UCSD-AML1 (cell line): ENCODE measurements around the gene RAB11FIP2.
A peak's percentile ranks its signal among the peaks of the same experiment; 100 is the strongest.

ENCODE experiments used
- DNase-seq: peaks from one replicate; lab custom pipeline; 2025; ENCODE audit not compliant: unreplicated experiment; lab: John Stamatoyannopoulos, UW

The RAB11FIP2 gene

DNA sequence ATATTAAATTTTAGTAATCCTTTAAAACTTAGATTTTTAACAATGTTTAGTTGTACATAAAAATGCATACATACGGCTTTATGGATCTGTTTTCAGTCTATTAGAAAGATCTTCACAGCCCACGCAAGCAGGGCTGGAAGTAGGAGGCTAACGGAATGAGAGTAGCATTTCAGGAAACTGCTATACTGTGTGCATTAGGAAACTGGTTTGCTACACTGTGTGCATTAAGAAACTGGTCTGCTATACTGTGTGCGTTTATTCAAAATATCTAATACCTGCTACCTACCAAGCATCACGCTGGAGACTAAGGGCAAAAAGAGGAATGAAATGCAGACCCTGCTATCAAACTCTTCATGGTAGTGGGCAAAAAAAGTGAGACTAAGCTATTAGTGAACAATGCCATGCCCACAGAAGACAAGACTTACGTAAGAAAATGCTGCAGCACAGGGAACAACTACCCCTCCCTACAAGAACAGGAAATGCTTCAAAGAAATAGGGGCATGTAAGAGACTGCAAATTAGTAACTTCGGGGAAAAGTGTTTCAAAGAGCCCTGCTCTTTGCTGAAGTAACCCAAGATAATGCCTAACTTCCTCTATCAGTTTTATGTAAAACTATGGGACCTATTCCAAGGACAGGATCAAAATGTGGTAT, 11.3 kb downstream of the RAB11FIP2 start:
- DNase-seq: no peak

DNA sequence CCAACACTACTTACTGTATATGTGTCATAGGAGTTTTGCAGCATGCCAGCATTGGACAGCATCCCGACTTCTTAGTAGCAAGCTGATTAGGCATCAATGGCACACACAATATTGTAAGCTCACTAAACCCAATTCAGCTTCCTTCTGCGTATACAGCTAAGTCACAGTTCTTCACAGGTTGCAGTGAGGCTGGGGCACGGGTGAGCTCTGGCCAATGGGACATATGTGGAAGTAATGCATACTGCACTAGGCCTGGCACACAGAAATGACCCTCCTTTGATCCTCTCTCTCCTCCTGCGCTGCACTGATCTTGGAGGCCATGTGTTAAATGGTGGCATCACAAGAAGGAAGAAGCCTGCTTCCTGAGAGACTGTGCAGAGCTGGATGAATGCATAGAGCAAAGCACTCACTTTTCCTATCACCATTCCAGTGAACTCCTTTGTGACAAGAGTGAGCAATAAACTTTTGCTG, 11.9 kb downstream of the RAB11FIP2 start:
- DNase-seq: peak; percentile 27

DNA sequence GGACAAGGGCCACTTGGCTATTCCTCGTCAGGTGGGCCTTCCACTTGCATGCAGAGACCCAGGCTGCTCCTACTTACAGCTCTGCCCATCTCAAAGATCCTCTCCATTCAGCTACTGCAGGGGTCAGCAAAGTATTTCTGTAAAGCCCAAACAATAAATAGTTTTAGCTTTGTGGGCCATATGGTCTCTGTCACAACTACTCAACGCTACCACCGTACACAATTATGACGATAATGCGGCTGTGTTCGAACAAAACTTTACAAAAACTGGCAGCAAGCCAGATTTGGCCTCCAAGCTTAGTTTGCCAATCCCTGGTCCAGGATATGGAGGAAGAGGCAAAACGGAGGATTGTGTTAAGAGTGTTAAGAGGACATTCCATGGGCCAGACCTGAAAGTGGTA, 12.8 kb downstream of the RAB11FIP2 start:
- no peak for DNase-seq

DNA sequence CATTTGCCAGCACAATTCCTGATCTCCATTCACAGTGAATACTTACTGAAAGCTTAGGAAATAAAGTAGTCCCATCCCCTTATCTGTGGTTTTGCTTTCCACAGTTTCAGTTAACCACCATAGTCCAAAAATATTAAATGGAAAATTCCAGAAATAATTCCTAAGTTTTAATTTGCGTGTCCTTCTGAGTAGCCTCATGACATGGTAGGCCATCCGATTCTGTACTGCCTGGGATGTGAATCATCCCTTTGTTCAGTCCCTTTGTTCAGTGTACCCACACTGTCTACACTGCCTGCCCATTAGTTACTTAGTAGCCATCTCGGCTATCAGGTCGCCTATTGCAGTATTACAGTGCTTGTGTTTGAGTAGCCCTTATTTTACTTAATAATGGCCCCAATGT, 14.2 kb downstream of the RAB11FIP2 start:
- no peak for DNase-seq

DNA sequence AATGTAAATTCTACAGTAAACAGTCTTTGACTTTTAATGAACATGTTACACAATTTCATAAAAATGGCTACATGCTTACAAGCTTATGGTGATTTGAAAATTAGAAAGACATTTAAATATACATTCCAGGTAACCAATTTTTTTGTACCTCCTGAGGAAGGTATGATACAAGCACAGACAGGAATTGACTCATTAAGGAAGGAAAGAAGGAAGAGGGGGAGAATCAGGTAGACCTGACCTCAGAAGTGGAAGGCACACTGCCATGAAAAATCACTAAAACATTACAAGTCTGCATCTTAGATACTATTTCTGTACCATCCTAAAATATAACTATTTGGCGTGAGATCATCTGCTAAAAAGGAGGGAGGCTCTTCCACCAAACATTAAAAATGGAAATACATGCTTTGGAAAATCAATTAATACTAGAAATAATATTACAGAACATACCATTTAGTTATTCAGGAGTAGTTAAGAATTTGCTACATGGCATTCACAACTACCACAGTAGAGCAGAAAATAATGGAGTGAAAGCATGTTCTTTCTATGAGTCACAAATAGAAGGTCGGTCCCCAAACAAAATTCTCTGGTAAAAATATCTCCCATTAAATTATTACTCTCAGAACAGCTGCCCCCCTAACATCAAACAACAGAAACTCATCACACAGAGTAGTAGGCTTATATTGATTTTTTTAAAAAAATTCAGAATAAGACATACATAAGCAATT, 15.2 kb downstream of the RAB11FIP2 start:
- DNase-seq: no peak

DNA sequence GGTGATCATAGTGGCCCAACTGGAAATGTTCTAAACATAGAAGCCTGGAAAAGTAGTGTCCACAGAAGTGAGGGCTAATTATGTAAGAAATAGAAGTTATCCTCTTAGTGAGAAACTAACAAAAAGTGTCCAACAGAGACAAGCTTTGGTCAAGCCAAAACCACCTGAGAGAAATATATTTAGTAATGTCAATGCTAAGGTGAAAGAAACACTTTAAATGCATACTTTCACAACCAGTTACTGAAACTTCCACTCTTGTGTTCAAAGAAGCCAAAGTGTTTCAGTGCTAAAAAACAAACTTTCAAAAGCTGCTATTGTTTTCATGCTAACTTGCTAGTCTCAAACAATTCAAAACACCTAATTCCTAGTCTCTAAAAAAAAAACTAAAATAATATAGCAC, 18.1 kb downstream of the RAB11FIP2 start:
- no peak for DNase-seq

DNA sequence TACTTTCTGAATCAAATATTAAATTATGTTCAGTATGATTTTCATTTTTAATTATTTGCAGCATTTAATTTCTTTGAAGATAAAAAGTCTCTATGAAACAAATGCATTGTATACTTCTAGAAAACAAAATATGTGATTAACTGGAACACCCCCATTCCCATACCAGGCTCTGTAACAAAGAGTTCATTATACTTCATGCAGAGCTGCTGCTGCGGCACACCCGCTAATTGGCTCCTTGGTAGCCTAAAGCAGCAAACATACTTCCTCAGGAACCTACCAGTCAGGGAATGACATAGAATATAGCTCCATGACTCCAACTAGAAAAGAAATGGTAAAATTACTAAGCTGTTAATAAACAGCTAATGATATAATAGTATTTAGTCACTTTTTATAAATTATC, 19.3 kb downstream of the RAB11FIP2 start:
- no peak for DNase-seq

DNA sequence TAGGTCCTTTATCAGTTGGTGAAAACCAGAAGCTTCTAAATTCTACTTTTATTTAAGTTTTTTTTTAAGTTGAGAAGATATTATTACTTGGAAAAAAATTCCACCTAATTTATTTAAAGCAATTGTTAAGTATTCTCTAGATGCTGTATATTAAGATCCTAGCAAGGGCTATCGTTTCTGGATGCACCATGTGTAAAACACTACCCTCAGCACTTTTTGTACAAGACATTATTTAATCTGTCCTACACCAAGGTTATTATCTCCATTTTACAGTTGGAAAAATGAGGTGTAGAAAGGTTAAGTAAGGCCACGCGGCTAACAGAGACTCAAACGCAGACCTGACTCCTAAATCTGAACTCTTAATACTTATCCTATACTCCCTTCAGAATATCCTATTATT, 19.8 kb downstream of the RAB11FIP2 start:
- no peak for DNase-seq

DNA sequence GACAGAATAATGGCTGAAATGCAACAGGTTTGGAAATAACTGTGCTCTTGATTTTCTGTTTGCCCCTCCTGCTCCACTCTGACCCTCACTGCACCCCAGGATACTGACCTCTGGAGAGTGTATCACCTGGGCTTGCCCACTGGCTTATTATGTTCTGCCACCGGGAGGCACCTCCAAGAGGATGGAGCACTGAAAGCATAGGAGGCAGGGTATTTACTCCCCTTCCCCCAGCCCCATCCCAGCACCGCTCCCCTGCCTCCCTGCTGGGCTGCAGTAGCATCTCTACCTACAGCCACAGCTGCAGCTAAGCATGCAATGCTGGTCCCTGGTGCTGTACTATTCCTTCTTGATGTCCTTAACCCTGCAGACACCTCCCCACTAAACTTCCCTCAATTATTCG, 26.4 kb downstream of the RAB11FIP2 start:
- DNase-seq: no peak

DNA sequence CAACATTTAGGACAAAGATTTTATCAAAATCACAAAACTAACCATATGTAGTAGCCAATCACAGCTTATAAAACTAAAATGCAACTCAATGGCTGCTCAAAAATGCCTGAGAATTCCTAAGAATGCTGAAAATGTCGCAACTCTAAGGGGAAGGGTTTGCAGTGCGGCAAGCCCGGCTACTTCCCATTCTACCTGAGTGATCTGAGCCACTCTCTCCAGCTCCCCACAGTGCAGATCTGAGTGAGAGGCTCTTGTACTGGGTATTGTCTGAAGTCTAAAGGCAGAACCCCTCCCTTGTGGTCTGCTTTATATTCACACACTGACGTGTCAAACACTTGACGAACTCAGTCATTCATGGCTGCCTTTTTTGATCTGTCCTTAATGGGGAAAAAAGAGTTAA, 28.9 kb downstream of the RAB11FIP2 start:
- no peak for DNase-seq

DNA sequence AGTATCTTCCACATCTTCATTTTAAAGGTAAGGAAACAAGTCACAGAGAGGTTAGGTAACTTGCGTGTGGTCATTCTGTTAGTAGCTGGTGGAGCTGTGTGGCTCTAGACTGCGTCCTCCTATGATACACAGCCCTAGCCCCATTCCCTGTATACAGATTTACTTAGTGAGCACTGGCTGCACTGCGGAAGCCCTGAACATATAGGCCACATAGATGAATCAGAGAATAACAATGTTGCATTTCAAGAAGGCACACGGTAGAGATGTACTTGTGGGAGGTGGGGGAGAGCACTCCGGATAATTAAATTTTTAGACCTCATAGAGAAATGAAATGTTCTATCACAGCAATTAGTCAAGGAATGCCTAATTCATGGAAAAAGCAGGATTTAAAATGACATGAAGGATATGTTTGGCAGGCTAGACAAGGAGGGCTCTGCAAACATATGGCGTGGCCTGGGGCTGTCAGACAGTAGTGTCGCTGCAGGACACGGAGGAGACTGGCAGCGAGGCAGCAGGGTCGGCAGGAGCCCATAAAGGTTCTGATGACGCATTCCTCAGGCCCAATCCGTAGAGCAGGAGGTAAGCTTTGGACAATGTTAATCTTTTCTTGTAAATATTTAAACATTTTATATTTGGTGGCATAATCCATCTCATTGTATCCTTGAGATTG, 29.5 kb downstream of the RAB11FIP2 start:
- DNase-seq: no peak

DNA sequence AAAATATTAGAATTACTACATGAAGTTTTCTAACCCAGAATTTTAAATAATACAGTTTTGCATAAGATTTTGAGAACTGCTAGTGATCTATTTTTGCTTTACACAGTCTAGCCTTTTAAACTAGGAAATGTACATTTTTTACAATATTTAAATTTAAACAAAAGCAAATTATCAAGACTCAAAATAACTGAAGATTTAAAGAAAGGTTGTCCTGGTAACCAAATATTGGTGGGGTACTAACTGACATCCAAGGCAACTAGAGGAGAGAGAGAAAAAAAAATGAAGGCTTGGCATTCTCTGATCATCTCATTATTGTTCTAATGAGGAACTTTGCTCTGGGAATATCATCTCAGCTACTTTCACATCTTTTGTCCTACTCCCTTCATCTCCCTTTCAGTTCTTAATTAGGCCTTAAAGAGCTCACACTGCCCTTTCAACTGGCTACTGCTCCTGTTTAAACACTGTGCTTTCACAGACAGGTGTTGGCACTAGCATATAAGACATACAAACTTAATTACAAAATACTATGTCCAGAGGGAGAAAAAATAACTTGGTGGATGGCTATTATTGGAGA, 33.7 kb downstream of the RAB11FIP2 start:
- DNase-seq: no peak

DNA sequence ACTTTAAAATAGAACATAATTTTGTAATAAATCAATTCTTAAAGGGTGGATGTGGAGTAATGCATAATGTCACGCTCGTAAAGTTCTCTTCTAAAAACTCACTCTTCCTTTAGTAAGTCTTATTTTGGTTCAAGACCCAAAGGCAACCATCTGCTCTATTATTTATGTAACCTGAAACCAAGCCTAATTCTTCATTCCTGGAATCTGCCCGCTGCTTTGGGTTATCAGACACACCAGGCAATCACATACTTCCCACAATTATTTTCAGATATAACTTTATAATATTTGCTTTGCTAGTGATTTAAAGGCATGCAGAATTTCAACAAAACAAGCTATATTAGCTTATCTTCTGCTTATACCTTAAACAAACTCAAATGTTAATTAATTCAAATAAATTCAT, 39.0 kb downstream of the RAB11FIP2 start:
- DNase-seq: no peak

DNA sequence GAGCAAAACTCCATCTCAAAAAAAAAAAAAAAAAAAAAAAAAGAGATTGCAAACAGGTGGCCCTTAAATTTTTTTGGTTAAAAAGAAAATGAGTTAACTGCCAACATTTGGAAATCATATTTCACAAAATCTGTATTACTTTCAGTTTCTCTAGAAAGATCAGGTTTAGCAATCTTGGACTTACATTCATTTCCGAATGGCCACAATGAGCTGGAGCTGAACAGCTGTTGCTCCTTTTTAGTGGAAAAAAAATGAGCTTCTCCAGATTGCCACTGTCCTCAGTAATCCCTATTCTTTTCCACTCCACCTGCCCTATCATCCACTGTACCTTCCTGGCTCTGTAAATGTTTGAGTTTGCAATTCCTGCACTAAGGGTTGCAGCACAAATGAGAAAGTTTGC, 43.6 kb downstream of the RAB11FIP2 start:
- DNase-seq: no peak

DNA sequence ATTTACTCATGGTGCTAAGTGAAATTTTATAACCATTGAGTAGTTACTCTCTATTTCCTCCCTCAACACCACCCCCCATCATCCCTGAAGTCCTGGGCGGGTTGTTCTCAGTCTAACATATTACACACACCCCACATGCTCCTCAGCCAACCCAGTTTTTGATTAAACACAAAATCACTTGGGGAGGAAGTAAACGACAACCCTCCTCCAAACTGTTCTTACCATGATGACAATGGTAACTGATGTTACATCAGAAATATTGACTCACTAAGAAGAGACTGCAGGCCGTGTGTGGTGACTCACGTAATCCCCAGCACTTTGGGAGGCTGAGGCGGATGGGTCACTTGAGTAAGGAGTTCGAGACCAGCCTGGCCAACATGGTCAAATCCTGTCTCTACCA, 44.2 kb downstream of the RAB11FIP2 start:
- DNase-seq: no peak

DNA sequence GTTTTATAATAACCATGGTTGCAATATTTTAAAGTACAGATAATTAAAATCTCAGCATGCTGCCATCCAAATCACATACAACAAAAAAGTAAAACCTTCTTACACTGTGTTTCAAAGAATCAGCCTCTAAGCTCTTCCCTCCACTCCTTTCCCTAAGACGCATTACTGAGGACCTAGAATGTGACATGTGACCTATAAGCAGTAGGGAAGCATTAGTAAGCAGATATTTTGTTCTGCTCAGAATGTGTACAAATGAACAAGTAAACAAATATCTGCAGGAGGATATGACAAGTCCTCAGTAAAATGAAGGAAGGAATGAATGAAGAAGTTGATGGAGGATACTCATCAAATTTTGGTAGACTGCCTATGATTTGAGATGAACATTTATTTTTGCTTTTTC, 49.1 kb downstream of the RAB11FIP2 start:
- no peak for DNase-seq

DNA sequence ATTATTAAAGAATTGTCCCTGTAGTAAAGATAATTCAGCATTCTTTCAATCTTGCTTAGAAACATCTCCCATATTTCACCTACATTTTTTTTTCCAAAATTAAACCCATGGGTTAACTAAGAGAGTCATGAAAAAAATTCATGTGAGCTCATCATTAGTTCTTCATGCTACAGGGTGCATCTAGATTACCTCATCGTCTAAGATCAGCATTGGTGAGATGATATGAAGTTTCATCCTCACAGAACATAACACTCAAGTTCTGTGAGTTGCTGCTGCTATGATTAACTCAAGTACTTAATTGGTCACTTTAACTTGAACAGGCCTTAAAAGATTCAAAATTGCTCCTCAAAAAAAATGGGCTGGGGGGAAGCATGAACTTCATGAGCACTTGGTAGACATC, 50.0 kb downstream of the RAB11FIP2 start:
- DNase-seq: no peak

DNA sequence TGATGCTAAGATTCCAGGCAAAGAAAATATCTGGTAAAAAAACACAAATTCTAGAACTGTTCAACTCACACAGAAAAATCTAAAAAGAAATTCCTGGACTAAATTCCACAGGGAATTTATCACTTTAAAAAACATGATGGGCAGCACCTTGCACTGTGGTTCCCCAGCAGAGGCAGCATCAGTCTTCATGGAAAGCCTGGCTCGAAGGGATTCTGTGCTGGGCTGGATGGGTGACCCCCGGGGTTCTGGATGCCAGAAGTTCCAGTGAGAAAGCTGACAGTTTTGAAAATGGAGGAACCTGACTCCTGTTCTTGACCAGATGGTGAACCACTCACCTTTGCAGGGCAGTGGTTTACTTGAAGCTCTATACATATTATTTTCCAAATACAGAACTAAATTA, 52.0 kb downstream of the RAB11FIP2 start:
- no peak for DNase-seq

DNA sequence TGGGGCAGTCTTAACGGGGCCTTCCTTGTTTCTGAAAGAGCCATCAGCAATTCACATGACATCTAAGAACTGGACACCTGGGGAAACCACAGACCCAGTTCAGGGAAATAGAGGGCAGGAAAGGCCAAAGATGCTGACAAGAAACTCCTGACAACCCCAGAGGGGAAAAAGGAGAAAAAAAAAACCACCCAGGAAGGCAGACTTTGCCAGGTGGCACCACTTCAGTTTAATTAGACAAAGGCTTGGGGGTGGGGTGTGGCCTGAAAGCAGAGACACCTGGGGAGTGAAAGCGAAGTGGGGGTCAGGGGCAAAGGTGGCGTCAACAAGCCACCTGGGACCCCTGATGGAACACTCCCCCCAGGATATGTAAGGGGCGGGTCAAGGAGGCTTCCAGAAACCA, 53.6 kb downstream of the RAB11FIP2 start:
- no peak for DNase-seq

DNA sequence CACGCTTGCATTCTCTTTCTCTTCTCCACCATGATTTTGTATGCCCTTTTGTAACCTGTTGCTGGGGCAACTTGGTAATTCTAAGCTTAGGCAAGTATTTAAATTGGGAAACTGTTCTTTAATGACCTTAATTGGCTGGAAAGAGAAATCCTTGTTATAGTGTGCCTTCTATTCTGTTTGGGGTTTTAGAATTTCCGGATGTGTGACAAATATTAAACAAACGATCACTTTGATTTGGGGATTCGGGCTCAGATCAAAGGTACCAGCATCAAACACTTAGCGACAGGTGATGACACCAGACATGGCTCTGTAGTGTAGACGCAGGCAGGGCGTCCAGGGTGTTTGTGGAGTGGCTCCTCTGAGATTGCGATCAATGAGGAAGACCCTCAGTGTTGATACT, 55.0 kb downstream of the RAB11FIP2 start:
- no peak for DNase-seq

DNA sequence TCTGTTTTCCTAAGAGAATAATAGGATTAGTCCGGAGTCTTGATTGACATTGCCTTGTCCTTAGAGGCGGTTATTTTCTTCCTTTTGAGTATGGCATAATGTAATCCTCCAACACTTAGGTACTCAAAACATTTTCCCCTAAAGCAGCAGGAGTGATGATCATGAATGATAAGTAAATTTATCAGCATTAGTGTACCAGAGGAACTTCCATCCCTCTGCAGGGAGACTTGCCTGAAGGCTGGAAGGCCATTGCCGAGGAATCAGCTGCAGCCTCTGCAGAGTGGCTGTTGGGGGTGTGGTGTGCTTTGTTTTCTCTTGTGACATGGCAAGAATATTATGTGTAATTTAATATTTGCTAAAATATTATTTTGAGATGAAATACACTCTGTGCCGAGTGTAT, 56.8 kb downstream of the RAB11FIP2 start:
- DNase-seq: no peak

DNA sequence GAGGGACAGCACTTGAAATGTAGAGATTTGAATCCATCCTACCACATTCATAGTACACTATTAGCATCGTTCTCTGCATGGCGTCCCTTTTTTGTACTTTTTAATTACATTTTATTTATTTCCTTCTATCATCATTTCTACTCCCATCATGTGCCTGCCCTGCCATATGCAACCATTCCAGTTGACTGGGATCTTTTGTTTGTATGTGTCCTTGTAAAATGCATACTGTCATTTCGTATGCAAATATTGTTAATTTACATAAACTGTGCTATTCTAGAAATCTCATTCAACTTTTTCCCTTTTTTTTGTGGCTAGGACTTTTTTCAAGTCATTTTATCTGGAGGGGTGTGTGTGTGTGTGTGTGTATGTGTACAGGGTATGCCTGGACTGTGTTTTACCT, 57.9 kb downstream of the RAB11FIP2 start:
- no peak for DNase-seq
